Vagina (tissue), 2 donors: ENCODE data around the gene HOXA10. TPM values are rescaled to one million over a fixed set of nuclear protein-coding genes. Genes with fewer than 3 reads are reported as not detected.

Source experiments
- DNase-seq, 2 donors: peaks; one replicate each; pipeline ENCODE4 v3.0.0-alpha.2; 2017; ENCODE audit errors: extremely low spot score in 2 of 2
- H3K27ac ChIP-seq: fragments of 200-600 bp; sonication (generic); one replicate; pipeline ENCODE4 v1.5.1; 2019
- H3K27me3 ChIP-seq: fragments of 200-600 bp; sonication (generic); one replicate; pipeline ENCODE4 v1.5.1; 2019
- H3K36me3 ChIP-seq, 2 donors: fragments of 200-600 bp; sonication (generic); one replicate each; pipeline ENCODE4 v1.5.1; 2017 to 2019
- H3K4me1 ChIP-seq: fragments of 200-600 bp; sonication (generic); one replicate; pipeline ENCODE4 v1.5.1; 2019
- H3K4me3 ChIP-seq, 2 donors: fragments of 200-600 bp; sonication (generic); 1 replicate in 1 of 2; 2 replicates in 1 of 2; pipeline ENCODE4 v1.5.1; 2016 to 2019
- H3K9me3 ChIP-seq: fragments of 200-600 bp; sonication (generic); one replicate; pipeline ENCODE4 v1.5.1; 2019
- POLR2A ChIP-seq, 2 donors: fragments of 450-650 bp; IDR thresholded peaks; one replicate each; pipeline ENCODE4 v1.6.1; 2017; ENCODE audit warnings: antibody characterized with exemption in 2 of 2, mild to moderate bottlenecking in 2 of 2, moderate library complexity in 2 of 2
- POLR2AphosphoS5 ChIP-seq, 2 donors: sonication (generic); formaldehyde crosslinking; IDR thresholded peaks; one replicate each; pipeline ENCODE4 v1.9.0; 2017; ENCODE audit warnings: antibody characterized with exemption in 2 of 2, mild to moderate bottlenecking in 2 of 2, low read depth in 1 of 2; ENCODE audit not compliant: insufficient read depth in 1 of 2
- intact Hi-C: fragments of 100-400 bp; cut with DNase I; formaldehyde crosslinking; loops from one replicate; pipeline ENCODE4 v1.15.1; 2023
- total RNA-seq: library from RNA; depleted of rRNA; stranded (reverse); fragments of >200 nt; gene quantifications from one replicate; pipeline ENCODE4 v1.2.3, GENCODE V29; 2016
- TF ChIP-seq, protein P1 (sequence below), 3 experiments: fragments of 450-650 bp in 2 of 3; fragments of 200-600 bp in 1 of 3; sonication (generic) in 1 of 3; IDR thresholded peaks; one replicate each; pipeline ENCODE4 v1.5.1; 2017 to 2019; ENCODE audit warnings: antibody characterized with exemption in 3 of 3, mild to moderate bottlenecking in 2 of 3, moderate library complexity in 2 of 3

HOXA10 gene
- total RNA-seq, 1 donor from 2014 or later, result 19.2 TPM

DNA sequence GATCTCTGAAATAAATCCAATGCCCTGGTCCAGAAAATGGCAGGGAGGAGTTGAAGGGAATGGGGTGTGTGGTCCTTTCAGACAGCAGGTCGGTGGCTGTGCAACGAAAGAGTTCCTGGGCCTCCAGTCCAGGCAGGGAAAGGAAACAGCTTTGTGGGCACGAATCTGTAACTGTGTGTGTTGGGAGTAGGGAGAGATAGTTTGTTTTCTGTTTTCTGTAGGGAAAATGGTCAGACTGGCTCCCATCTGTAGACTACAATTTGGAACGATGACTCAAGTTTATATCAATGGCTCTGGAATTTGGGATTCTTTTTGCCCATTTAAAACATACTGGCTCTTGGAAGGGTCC lies 6.2 kb downstream of the HOXA10 start:
- no peaks in the 10 kb centered on the region for H3K36me3 ChIP-seq
- no peaks in the 10 kb centered on the region for H3K9me3 ChIP-seq
- no peaks in the 10 kb centered on the region for H3K27me3 ChIP-seq
- H3K4me3 ChIP-seq, result peak overlapping the region; percentile 56 to 64
- intact Hi-C loops, result loop anchor here (5.0 to 10.0 kb wide), 2 partner anchors 796 to 1313 kb away; no protein-coding TSS in a partner anchor
- no peak for DNase-seq
- peak overlapping the region; percentile 99 for H3K27ac ChIP-seq
- peaks cover 45% of the 10 kb centered on the region for H3K4me1 ChIP-seq
- no peak for TF ChIP-seq POLR2AphosphoS5 (IDR thresholded peaks at IDR 0.05; ENCODE audit: insufficient read depth in 1 of 2, low read depth in 1 of 2)
- TF ChIP-seq, protein P1, sequence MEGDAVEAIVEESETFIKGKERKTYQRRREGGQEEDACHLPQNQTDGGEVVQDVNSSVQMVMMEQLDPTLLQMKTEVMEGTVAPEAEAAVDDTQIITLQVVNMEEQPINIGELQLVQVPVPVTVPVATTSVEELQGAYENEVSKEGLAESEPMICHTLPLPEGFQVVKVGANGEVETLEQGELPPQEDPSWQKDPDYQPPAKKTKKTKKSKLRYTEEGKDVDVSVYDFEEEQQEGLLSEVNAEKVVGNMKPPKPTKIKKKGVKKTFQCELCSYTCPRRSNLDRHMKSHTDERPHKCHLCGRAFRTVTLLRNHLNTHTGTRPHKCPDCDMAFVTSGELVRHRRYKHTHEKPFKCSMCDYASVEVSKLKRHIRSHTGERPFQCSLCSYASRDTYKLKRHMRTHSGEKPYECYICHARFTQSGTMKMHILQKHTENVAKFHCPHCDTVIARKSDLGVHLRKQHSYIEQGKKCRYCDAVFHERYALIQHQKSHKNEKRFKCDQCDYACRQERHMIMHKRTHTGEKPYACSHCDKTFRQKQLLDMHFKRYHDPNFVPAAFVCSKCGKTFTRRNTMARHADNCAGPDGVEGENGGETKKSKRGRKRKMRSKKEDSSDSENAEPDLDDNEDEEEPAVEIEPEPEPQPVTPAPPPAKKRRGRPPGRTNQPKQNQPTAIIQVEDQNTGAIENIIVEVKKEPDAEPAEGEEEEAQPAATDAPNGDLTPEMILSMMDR (IDR thresholded peaks at IDR 0.05), result no peak
- TF ChIP-seq POLR2A (IDR thresholded peaks at IDR 0.05), result no peak

DNA sequence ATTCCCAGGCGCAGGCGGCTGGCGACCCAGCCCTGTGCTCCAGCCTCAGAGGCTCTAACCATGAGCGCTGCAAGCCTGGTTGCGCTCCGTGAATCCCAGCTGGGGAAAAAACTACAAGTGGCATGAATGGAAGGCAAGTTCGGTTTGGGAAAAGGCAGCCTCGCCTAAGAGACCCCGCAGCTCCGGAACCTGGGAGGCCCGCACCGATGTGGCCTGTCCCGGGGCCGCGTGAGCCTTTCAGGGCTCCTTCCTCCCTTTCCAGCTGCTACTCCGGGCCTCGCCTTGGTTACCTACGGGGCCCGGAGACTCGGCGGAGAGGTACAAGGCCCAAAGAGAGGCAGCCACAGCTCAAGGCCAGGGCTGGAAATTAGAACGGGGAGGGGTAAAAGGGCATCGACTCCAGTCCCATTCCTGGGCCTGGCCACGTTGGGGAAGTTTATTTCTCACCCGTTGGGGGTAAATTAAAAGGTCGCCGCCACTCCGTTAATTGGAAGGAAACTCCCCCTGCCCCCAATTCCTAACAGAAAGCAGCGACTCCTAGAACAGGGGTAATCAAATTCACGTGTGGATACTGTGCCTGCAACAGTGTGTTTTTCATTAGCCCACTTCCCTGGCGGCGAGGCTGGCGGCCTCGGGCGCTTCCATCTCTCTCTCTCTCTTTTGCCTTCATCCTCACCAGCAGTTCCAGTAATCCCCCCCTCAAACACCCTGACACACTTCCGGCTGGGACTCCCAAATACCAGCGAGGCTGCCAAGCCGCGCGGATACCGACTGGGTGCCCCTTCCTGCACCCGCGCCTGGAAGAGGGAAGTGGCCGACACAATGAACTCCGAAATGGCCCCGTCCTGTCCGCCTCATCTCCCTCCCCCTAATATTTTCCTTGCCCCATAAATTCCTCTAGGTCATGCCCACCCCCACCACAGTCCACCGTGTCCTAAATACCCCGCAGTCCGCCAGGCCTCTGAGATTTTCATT lies 7.3 kb downstream of the HOXA10 start:
- Histone ChIP-seq H3K36me3 (no peaks in the 10 kb centered on the region), H3K4me1 (peaks cover 36% of the 10 kb centered on the region), H3K27ac (peak overlapping the region; percentile 99), H3K9me3 (no peaks in the 10 kb centered on the region), H3K27me3 (no peaks in the 10 kb centered on the region), H3K4me3 (peak overlapping the region; percentile 56 to 64)
- no peak for DNase-seq
- TF ChIP-seq POLR2AphosphoS5 (IDR thresholded peaks at IDR 0.05; ENCODE audit: insufficient read depth in 1 of 2, low read depth in 1 of 2), result peak in 1 of 2 donors; percentile 37
- TF ChIP-seq, protein P1 (IDR thresholded peaks at IDR 0.05), result no peak
- intact Hi-C loops, result loop anchor here (5.0 to 10.0 kb wide), 2 partner anchors 795 to 1312 kb away; no protein-coding TSS in a partner anchor

DNA sequence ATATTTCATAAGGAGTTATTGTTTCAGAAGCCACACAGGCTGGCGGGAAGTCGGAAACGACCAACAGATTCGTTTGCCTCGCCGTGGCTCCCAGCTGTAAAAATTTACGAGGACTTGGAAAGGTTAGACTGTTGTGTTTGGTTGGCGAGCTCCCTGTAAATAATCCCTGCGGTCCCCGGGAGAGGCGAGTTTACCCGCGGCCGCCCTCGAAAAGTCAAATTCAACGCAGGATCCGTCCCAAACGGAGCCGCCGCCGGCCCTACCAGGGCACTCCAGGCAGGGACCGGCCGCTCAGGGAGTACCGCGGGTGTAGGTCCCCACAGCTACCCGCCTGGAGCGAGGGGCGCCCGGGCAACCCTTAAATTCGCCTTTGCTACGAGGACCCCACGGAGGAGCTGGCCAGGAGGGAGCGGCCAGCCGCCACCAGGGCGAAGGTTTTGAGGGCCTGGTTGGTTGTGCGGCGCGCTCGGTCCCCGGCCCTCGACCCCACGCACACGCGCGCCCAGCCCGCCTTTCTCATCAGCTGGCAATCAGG lies 8.1 kb downstream of the HOXA10 start:
- Histone ChIP-seq H3K4me1 (peaks cover 43% of the 10 kb centered on the region), H3K27me3 (no peaks in the 10 kb centered on the region)
- DNase-seq, result no peak

DNA sequence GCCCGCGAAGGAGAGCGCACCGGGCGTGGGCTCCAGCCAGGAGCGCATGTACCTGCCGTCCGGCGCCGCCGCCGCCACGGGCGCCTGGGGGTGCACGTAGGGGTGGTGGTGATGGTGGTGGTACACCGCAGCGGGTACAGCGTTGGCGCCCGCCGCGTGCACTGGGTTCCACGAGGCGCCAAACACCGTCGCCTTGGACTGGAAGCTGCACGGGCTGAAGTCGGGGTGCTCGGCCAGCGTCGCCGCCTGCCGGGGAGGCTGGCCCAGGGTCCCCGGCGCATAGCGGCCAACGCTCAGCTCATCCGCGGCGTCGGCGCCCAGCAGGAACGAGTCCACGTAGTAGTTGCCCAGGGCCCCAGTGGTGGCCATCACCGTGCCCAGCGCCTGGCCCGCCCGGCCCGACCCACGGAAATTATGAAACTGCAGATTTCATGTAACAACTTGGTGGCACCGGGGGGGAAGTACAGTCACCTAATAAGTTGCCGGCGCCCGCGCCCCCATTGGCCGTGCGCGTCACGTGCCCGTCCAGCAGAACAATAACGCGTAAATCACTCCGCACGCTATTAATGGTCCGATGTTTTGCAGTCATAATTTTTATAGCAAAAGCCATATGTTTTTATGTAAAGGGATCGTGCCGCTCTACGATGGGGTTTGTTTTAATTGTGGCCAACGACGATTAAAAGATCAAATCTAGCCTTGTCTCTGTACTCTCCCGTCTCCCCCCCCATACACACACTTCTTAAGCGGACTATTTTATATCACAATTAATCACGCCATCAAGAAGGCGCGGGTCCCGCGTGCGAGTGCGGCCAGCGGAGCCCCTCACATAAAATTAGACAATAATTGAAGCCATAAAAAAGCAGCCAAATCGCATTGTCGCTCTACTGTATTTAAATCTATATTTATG lies 8.8 kb downstream of the HOXA10 start, which contains the start of gene HOXA9:
HOXA9 (minus strand) TSS at position 449 of the 907 bp plus-strand sequence; CDS start at position 369, 80 bp downstream.
- TF ChIP-seq POLR2A (IDR thresholded peaks at IDR 0.05) (peak in 1 of 2 donors; percentile 23), POLR2AphosphoS5 (IDR thresholded peaks at IDR 0.05; ENCODE audit: insufficient read depth in 1 of 2, low read depth in 1 of 2) (peak; percentile 82 to 83)
- TF ChIP-seq, protein P1 (IDR thresholded peaks at IDR 0.05), result no peak
- Histone ChIP-seq H3K9me3 (no peaks in the 10 kb centered on the region), H3K4me1 (peaks cover 48% of the 10 kb centered on the region), H3K4me3 (peak within 1 kb of the TSS; percentile 56 to 64), H3K27me3 (no peaks in the 10 kb centered on the region), H3K36me3 (no peaks in the 10 kb centered on the region), H3K27ac (peak within 1 kb of the TSS; percentile 99)
- intact Hi-C loops, result loop anchor here (5.0 to 10.0 kb wide), 2 partner anchors 793 to 1311 kb away; no protein-coding TSS in a partner anchor
- no peak for DNase-seq

More for the DNA sequence above, 8.1 kb downstream of the HOXA10 start:
- Histone ChIP-seq H3K9me3 (no peaks in the 10 kb centered on the region), H3K4me3 (peak overlapping the region; percentile 56 to 64), H3K36me3 (no peaks in the 10 kb centered on the region), H3K27ac (peak overlapping the region; percentile 99)
- peak in 1 of 2 donors; percentile 60 for TF ChIP-seq POLR2AphosphoS5 (IDR thresholded peaks at IDR 0.05; ENCODE audit: insufficient read depth in 1 of 2, low read depth in 1 of 2)
- no peak for TF ChIP-seq POLR2A (IDR thresholded peaks at IDR 0.05)
- TF ChIP-seq, protein P1 (IDR thresholded peaks at IDR 0.05), result no peak
- intact Hi-C loops, result loop anchor here (5.0 to 10.0 kb wide), 2 partner anchors 794 to 1311 kb away; no protein-coding TSS in a partner anchor
